Measurements from ENCODE around the gene ARHGAP21. TPM values are rescaled to one million over a fixed set of nuclear protein-coding genes. Genes with fewer than 3 reads are reported as not detected.

The ARHGAP21 gene
- total RNA-seq, 1 experiment from 2014 or later, result 70.1 TPM

- DNase-seq (ENCODE audit: low read depth), result peak; percentile 61
Observed at GRCh38 chr10:24722676-24723385, 856 bp downstream of the ARHGAP21 start.

GRCh38 chr10:24722131-24722675, 1.5 kb downstream of the ARHGAP21 start:
- peak; percentile 21 for DNase-seq (ENCODE audit: low read depth)

GRCh38 chr10:24721229-24722106, 2.2 kb downstream of the ARHGAP21 start:
- DNase-seq (ENCODE audit: low read depth), result peak; percentile 21

DNA sequence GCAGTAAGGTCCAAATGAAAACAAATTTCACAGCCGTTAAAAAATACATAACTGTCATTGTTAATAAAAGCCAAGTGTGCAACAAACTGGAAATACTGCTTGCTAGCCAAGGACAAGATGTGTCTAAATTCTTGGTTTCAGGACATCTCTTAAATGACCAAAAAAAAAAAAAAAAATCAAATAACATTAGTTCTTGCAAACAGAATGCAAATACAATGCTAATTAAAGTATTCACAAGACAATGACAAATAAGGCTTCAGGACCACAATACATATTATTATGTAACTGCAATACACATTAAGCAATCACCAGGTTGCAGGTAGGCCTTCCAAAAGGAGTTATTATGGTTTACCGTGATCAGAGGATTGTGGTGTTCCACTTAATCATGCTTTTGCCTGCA, 3.6 kb downstream of the ARHGAP21 start:
- no peak for DNase-seq (ENCODE audit: low read depth)

DNA sequence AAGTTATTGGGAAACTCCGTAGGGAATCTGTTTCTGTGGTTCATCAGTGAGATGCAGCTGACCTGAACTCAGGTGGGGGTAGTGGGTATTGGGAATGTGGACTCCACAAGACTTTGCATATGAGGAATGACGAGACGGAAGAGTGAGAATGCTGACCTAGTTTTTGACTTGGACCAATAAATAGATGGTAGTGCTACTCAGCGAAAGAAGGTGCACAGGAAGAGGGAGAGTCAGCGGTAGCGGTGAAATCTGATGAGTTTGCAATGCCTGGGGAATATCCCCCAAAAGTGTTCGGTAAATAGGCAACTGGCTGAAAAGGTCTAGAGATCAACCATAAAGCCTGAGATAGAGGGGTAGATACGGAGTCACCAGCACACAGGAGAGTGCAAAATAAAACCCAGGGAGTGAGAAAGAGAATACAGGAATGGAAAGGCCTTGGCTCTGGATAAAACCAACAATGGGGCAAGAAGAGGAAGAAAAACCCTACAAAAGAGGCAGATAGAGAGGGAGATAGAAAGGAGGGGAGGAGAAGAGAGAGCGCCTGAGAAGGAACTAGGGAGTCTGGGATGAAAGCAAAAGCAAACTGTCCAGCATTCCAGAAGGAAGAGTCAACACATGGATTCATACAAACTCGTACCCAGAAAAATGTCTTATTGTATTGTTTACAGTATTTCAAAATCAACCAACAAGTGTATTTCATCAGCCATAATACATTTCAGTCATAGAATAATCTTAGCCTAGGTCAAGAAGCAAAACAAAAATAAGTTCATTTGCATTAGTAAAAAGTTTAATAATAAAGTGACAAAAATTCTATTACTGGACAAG, 5.4 kb downstream of the ARHGAP21 start:
- DNase-seq (ENCODE audit: low read depth), result peak; percentile 68

DNA sequence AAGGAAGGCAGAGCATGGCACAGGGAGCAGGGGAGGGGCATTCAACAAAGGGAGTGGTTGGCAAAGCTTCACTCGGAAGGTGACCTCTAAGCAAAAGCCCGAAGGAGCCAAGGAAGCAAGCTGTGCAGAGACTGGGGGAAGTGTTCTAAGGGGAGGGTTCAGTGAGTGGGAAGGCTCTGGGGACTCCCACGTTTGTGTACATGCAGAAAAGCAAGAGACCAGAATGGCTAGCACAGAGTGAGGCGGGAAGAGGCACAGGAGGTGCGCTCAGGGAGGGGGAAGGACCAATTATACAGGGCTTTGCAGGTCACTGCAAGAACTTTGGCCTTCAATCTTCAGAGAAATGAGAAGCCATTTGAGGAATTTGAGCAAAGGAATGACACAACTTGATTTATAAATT, 7.4 kb downstream of the ARHGAP21 start:
- DNase-seq (ENCODE audit: low read depth), result no peak

- no peak for DNase-seq (ENCODE audit: low read depth)
Observed at GRCh38 chr10:24715246-24715769, 8.4 kb downstream of the ARHGAP21 start.

GRCh38 chr10:24713086-24713485, 10.6 kb downstream of the ARHGAP21 start:
- DNase-seq (ENCODE audit: low read depth), result no peak

GRCh38 chr10:24711465-24711864, 12.2 kb downstream of the ARHGAP21 start:
- DNase-seq (ENCODE audit: low read depth), result no peak

- no peak for DNase-seq (ENCODE audit: low read depth)
Observed at GRCh38 chr10:24708081-24708480, 15.6 kb downstream of the ARHGAP21 start.

- no peak for DNase-seq (ENCODE audit: low read depth)
Observed at GRCh38 chr10:24707445-24707844, 16.2 kb downstream of the ARHGAP21 start.

GRCh38 chr10:24706479-24707118, 17.1 kb downstream of the ARHGAP21 start:
- DNase-seq (ENCODE audit: low read depth), result peak; percentile 93

DNA sequence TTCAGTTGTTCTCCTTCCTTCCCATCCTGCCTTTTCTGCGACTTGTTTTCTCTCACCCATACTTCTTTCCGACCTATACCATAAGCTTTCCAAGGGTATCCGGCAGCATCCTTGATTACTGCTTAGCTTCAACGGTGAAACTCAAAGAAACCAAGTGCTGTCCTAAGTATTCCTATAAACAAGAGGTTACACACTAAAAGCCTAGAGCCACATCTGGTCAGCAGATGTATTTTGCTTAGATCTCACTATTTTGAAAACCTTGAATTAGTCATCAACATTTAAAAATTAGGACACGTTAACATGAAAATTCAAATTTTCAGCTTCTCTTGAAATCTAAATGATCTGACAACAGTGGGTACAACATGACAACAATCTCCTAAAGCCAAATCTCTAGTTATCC, 20.0 kb downstream of the ARHGAP21 start:
- DNase-seq (ENCODE audit: low read depth), result no peak

DNA sequence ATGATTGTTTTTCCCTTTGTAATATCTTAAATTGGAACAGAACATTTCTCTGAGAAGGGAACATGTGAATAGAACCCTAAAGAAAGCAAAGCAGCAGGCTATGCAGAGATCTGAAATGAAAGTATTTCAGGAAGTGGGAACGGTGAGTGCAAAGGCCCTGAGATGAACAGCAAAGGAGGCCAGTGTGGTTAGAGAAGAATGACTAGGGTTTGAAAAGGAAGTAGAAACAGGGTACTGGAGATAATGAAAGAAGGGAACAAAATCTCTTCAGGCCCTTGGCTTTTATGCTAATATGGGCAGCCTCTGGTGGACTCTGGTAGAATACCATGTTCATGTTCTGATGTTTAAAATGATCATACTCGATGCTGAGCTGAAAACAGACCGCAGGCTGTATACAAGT, 22.2 kb downstream of the ARHGAP21 start:
- DNase-seq (ENCODE audit: low read depth), result peak; percentile 13

DNA sequence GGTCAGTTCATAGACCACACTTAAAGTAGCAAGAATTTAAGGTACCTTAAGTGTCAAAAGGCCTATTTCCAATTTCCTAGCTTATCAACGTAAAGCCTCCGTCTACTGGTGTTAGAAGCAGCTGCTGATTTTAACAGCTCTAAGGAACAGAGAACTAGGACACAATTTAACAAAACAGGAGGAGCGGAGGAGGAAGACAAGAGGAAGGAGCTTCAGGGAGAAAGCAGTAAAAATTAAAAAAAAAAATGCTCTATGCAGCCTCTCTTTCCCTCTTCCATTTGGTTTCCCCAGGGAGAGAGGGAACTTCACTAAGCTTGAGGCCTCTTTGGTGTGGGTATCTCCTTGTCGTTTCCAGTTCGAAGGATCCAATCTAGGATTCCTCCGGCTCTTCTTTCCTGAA, 22.7 kb downstream of the ARHGAP21 start:
- DNase-seq (ENCODE audit: low read depth), result no peak

- DNase-seq (ENCODE audit: low read depth), result no peak
Observed at GRCh38 chr10:24698270-24698669, 25.4 kb downstream of the ARHGAP21 start.

DNA sequence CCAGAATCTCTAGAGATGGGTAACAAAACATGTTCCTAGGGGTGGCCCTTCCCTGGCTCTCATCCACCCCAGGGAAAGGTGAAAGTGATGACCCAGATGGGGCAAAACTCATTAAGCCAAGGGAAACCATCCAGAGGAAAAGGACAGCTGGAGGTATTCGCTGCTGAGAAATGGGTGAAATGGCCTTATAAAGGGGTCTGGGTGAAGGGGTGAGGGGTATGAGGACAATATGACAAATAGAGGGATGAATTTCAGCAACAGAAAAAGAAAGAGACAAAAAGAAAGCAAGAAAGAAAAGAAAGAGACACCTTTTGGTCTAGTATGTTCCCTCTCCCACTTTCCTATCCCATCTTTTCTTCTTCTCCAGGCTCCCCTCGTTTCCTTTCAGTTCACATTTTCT, 26.6 kb downstream of the ARHGAP21 start:
- no peak for DNase-seq (ENCODE audit: low read depth)

DNA sequence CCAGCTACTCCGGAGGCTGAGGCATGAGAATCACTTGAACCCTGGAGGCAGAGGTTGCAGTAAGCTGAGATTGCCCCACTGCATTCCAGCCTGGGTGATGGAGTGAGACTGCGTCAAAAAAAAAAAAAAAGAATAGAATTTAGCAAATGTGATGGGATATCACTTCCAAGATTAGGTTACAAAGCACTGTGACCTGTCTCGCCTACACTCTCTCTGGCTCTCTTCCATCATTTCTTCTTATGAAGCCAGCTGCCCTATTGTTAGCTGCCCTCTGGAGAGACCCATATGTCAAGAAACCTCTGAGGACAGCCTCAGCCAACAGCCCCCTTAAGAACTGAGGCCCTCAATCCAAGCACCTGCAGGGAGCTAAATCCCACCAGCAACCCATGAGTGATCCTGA, 28.2 kb downstream of the ARHGAP21 start:
- DNase-seq (ENCODE audit: low read depth), result no peak

GRCh38 chr10:24694086-24694485, 29.6 kb downstream of the ARHGAP21 start:
- DNase-seq (ENCODE audit: low read depth), result no peak

DNA sequence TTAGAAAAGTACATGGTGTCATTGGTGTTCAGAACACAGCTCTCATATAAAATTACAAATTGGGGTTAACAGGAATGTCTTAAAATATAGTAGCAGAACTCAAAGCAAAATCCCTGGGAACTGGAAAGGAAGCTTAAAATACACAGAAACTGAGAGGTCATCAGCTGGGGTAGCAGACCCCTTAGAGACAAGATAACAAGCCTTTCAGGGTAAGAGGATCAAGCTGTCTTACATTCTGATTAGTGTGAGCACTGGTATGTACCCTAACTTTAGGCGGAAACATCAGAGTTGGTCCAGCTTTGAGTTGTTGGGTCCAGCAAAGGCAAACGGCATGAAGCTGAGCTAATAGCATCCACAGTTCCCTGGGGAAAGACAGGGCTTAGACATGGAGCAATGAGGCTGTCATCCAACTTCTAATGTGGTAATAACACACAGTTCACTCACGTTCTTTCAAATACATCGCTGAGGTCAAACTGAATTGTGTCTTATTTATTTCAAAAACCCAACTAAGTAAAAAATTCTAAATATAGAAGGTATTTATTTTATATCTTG, 32.6 kb downstream of the ARHGAP21 start:
- no peak for DNase-seq (ENCODE audit: low read depth)

Measured in HT1080 (cell line).